Endodermal cell (in vitro differentiated cells): ENCODE data around the gene SELPLG. TPM values are rescaled to one million over a fixed set of nuclear protein-coding genes. Genes with fewer than 3 reads are reported as not detected.

Experiments used
- DNase-seq: peaks from one replicate; pipeline ENCODE4 v3.0.0-alpha.2; 2017
- H3K27ac ChIP-seq: 2 replicates; pipeline ENCODE4 v1.5.1; 2013; ENCODE audit warnings: mild to moderate bottlenecking, low read depth, low read length, moderate library complexity
- H3K27me3 ChIP-seq: 2 replicates; pipeline ENCODE4 v1.6.1; 2013; ENCODE audit warnings: mild to moderate bottlenecking, low read length, moderate library complexity; ENCODE audit not compliant: insufficient read depth, control insufficient read depth, poor library complexity, severe bottlenecking
- H3K36me3 ChIP-seq: 2 replicates; pipeline ENCODE4 v1.7.0; 2013; ENCODE audit warnings: mild to moderate bottlenecking, low read length, moderate library complexity; ENCODE audit not compliant: control insufficient read depth, insufficient read depth
- H3K4me1 ChIP-seq: one replicate; pipeline ENCODE4 v1.7.0; 2013; ENCODE audit warnings: low read length; ENCODE audit not compliant: control insufficient read depth, insufficient read depth
- H3K4me3 ChIP-seq: 2 replicates; pipeline ENCODE4 v1.5.1; 2013; ENCODE audit warnings: mild to moderate bottlenecking, low read length, moderate library complexity
- H3K9ac ChIP-seq: 2 replicates; pipeline ENCODE4 v1.6.1; 2013; ENCODE audit warnings: mild to moderate bottlenecking, low read length, moderate library complexity; ENCODE audit not compliant: poor library complexity, severe bottlenecking; ENCODE audit errors: extremely low read depth
- H3K9me3 ChIP-seq: 2 replicates; pipeline ENCODE4 v1.6.1; 2013; ENCODE audit warnings: mild to moderate bottlenecking, low read length, moderate library complexity; ENCODE audit not compliant: control insufficient read depth
- H3K27ac Mint-ChIP-seq: 2 replicates; pipeline ENCODE4 v1.8.0; 2020; ENCODE audit warnings: mixed read lengths
- H3K27me3 Mint-ChIP-seq: 2 replicates; pipeline ENCODE4 v1.8.0; 2021; ENCODE audit warnings: mild to moderate bottlenecking, mixed read lengths; ENCODE audit not compliant: insufficient read depth
- H3K36me3 Mint-ChIP-seq: 2 replicates; pipeline ENCODE4 v1.8.0; 2020; ENCODE audit warnings: low read depth, mixed read lengths
- H3K4me1 Mint-ChIP-seq: 2 replicates; pipeline ENCODE4 v1.8.0; 2020; ENCODE audit warnings: mixed read lengths
- H3K4me3 Mint-ChIP-seq: 2 replicates; pipeline ENCODE4 v1.8.0; 2020; ENCODE audit warnings: mild to moderate bottlenecking, moderate library complexity, mixed read lengths
- H3K9me3 Mint-ChIP-seq: 2 replicates; pipeline ENCODE4 v1.8.0; 2020; ENCODE audit warnings: mild to moderate bottlenecking, mixed read lengths
- CTCF ChIP-seq: fragments of 200-600 bp; sonication (generic); conservative IDR thresholded peaks from 2 replicates; pipeline ENCODE4 v1.5.0; 2021; ENCODE audit warnings: antibody characterized with exemption, mild to moderate bottlenecking
- WGBS, 2 experiments: methylation state at CpG; one replicate each; pipeline versions ENCODE4 v1.1.5 to v1.1.7; 2013; ENCODE audit warnings: missing lambda C conversion rate in 2 of 2, mixed read lengths in 1 of 2; ENCODE audit not compliant: insufficient coverage in 1 of 2, insufficient read length in 1 of 2; 5-methylcytosine and 5-hydroxymethylcytosine counted together
- microRNA-seq: library from miRNA; unstranded; fragments of <30 nt; microRNA quantifications from one replicate; pipeline ENCODE4 v1.2.0, GENCODE V29; 2020; ENCODE audit warnings: borderline microRNAs expressed
- total RNA-seq, 2 donors: library from RNA; stranded (reverse); fragmentation: NEBNext Ultra II Directional in 1 of 2; extraction: Animal tissue kit (Norgen Biotek cat#: 25700) in 1 of 2; gene quantifications; 2 replicates in 1 of 2; 3 replicates in 1 of 2; pipeline ENCODE4 v1.2.1, GENCODE V29; 2021

SELPLG gene
- total RNA-seq, 2 donors from 2014 or later: 0.13 TPM; not detected in 1

- peaks cover 8% of the 10 kb centered on the region for H3K36me3 ChIP-seq
- Mint-ChIP-seq H3K36me3 (peaks cover 5% of the 10 kb centered on the region), H3K4me3 (no peak overlapping the region), H3K4me1 (no peaks in the 10 kb centered on the region), H3K27ac (no peak overlapping the region), H3K27me3 (peaks cover 6% of the 10 kb centered on the region), H3K9me3 (no peaks in the 10 kb centered on the region)
- H3K4me1 ChIP-seq: no peaks in the 10 kb centered on the region
- no peak overlapping the region for H3K9ac ChIP-seq
- H3K9me3 ChIP-seq: no peaks in the 10 kb centered on the region
- no peaks in the 10 kb centered on the region for H3K27me3 ChIP-seq
- no peak for TF ChIP-seq CTCF
- no peak overlapping the region for H3K4me3 ChIP-seq
- DNase-seq: no peak
- 80% methylated on average over 2 of the region's 2 CpGs; no CpG with 5 or more reads in 1 of the 2 experiments for WGBS, 2 experiments
- no peak overlapping the region for H3K27ac ChIP-seq
These were observed 60.4 kb downstream of the SELPLG start for GRCh38 chr12:108573317-108573716.

- no peak overlapping the region for H3K9ac ChIP-seq
- H3K4me3 ChIP-seq: no peak overlapping the region
- no peak overlapping the region for H3K27ac Mint-ChIP-seq
- TF ChIP-seq CTCF: no peak
- WGBS, 2 experiments: 87 to 90% methylated on average over 5 to 8 of the region's 8 CpGs
- no peak overlapping the region for H3K27ac ChIP-seq
- peaks cover 18% of the 10 kb centered on the region for H3K36me3 ChIP-seq
- no peak overlapping the region for H3K4me3 Mint-ChIP-seq
- no peaks in the 10 kb centered on the region for H3K27me3 ChIP-seq
- no peaks in the 10 kb centered on the region for H3K9me3 Mint-ChIP-seq
- no peaks in the 10 kb centered on the region for H3K9me3 ChIP-seq
- peaks cover 6% of the 10 kb centered on the region for H3K27me3 Mint-ChIP-seq
- peaks cover 15% of the 10 kb centered on the region for H3K36me3 Mint-ChIP-seq
- no peaks in the 10 kb centered on the region for H3K4me1 Mint-ChIP-seq
- H3K4me1 ChIP-seq: no peaks in the 10 kb centered on the region
- peak; percentile 31 for DNase-seq
These were observed 61.4 kb downstream of the SELPLG start for GRCh38 chr12:108572166-108572790.

Small RNA genes within 50 kb of the gene (microRNA-seq; reads per million reads assigned to microRNA genes)
- not detected for gene MIR4496

Other genes with a start within 250 kb of the SELPLG start
- gene FICD, start 118.6 kb downstream of the SELPLG start, total RNA-seq: 1 to 10 TPM; 6.2 to 6.8 TPM
- gene SART3, start 72.7 kb downstream of the SELPLG start, total RNA-seq: 10 to 100 TPM; 83.5 to 86.2 TPM
- 10 to 100 TPM; 63.1 to 66.0 TPM for gene ISCU, start 71.3 kb downstream of the SELPLG start, total RNA-seq
- gene TMEM119, start 35.8 kb downstream of the SELPLG start, total RNA-seq: under 1 TPM; 0.11 to 0.15 TPM
- 100 to 1,000 TPM; 122 to 125 TPM for gene CORO1C, start 97.6 kb upstream of the SELPLG start, total RNA-seq
- 10 to 100 TPM; 27.1 to 28.3 TPM for gene SSH1, start 223.7 kb upstream of the SELPLG start, total RNA-seq
- gene DAO, start 246.2 kb upstream of the SELPLG start, total RNA-seq: not detected